Endodermal cell (in vitro differentiated cells): ENCODE measurements around the gene SDC4. TPM values are rescaled to one million over a fixed set of nuclear protein-coding genes. Genes with fewer than 3 reads are reported as not detected.

Experiments
- DNase-seq: peaks from one replicate; pipeline ENCODE4 v3.0.0-alpha.2; 2017
- H3K27ac ChIP-seq: 2 replicates; pipeline ENCODE4 v1.5.1; 2013; ENCODE audit warnings: mild to moderate bottlenecking, low read depth, low read length, moderate library complexity
- H3K27me3 ChIP-seq: 2 replicates; pipeline ENCODE4 v1.6.1; 2013; ENCODE audit warnings: mild to moderate bottlenecking, low read length, moderate library complexity; ENCODE audit not compliant: insufficient read depth, control insufficient read depth, poor library complexity, severe bottlenecking
- H3K36me3 ChIP-seq: 2 replicates; pipeline ENCODE4 v1.7.0; 2013; ENCODE audit warnings: mild to moderate bottlenecking, low read length, moderate library complexity; ENCODE audit not compliant: control insufficient read depth, insufficient read depth
- H3K4me1 ChIP-seq: one replicate; pipeline ENCODE4 v1.7.0; 2013; ENCODE audit warnings: low read length; ENCODE audit not compliant: control insufficient read depth, insufficient read depth
- H3K4me3 ChIP-seq: 2 replicates; pipeline ENCODE4 v1.5.1; 2013; ENCODE audit warnings: mild to moderate bottlenecking, low read length, moderate library complexity
- H3K9ac ChIP-seq: 2 replicates; pipeline ENCODE4 v1.6.1; 2013; ENCODE audit warnings: mild to moderate bottlenecking, low read length, moderate library complexity; ENCODE audit not compliant: poor library complexity, severe bottlenecking; ENCODE audit errors: extremely low read depth
- H3K9me3 ChIP-seq: 2 replicates; pipeline ENCODE4 v1.6.1; 2013; ENCODE audit warnings: mild to moderate bottlenecking, low read length, moderate library complexity; ENCODE audit not compliant: control insufficient read depth
- H3K27ac Mint-ChIP-seq: 2 replicates; pipeline ENCODE4 v1.8.0; 2020; ENCODE audit warnings: mixed read lengths
- H3K27me3 Mint-ChIP-seq: 2 replicates; pipeline ENCODE4 v1.8.0; 2021; ENCODE audit warnings: mild to moderate bottlenecking, mixed read lengths; ENCODE audit not compliant: insufficient read depth
- H3K36me3 Mint-ChIP-seq: 2 replicates; pipeline ENCODE4 v1.8.0; 2020; ENCODE audit warnings: low read depth, mixed read lengths
- H3K4me1 Mint-ChIP-seq: 2 replicates; pipeline ENCODE4 v1.8.0; 2020; ENCODE audit warnings: mixed read lengths
- H3K4me3 Mint-ChIP-seq: 2 replicates; pipeline ENCODE4 v1.8.0; 2020; ENCODE audit warnings: mild to moderate bottlenecking, moderate library complexity, mixed read lengths
- H3K9me3 Mint-ChIP-seq: 2 replicates; pipeline ENCODE4 v1.8.0; 2020; ENCODE audit warnings: mild to moderate bottlenecking, mixed read lengths
- WGBS, 2 experiments: methylation state at CpG; one replicate each; pipeline versions ENCODE4 v1.1.5 to v1.1.7; 2013; ENCODE audit warnings: missing lambda C conversion rate in 2 of 2, mixed read lengths in 1 of 2; ENCODE audit not compliant: insufficient coverage in 1 of 2, insufficient read length in 1 of 2; 5-methylcytosine and 5-hydroxymethylcytosine counted together
- total RNA-seq, 2 donors: library from RNA; stranded (reverse); fragmentation: NEBNext Ultra II Directional in 1 of 2; extraction: Animal tissue kit (Norgen Biotek cat#: 25700) in 1 of 2; gene quantifications; 2 replicates in 1 of 2; 3 replicates in 1 of 2; pipeline ENCODE4 v1.2.1, GENCODE V29; 2021
- TF ChIP-seq, protein P1 (sequence below): fragments of 200-600 bp; sonication (generic); conservative IDR thresholded peaks from 2 replicates; pipeline ENCODE4 v1.5.0; 2021; ENCODE audit warnings: antibody characterized with exemption, mild to moderate bottlenecking

SDC4 gene
- total RNA-seq, 2 donors from 2014 or later, result 78.0 to 118 TPM

- TF ChIP-seq, protein P1, sequence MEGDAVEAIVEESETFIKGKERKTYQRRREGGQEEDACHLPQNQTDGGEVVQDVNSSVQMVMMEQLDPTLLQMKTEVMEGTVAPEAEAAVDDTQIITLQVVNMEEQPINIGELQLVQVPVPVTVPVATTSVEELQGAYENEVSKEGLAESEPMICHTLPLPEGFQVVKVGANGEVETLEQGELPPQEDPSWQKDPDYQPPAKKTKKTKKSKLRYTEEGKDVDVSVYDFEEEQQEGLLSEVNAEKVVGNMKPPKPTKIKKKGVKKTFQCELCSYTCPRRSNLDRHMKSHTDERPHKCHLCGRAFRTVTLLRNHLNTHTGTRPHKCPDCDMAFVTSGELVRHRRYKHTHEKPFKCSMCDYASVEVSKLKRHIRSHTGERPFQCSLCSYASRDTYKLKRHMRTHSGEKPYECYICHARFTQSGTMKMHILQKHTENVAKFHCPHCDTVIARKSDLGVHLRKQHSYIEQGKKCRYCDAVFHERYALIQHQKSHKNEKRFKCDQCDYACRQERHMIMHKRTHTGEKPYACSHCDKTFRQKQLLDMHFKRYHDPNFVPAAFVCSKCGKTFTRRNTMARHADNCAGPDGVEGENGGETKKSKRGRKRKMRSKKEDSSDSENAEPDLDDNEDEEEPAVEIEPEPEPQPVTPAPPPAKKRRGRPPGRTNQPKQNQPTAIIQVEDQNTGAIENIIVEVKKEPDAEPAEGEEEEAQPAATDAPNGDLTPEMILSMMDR, result no peak
- Histone ChIP-seq H3K4me1 (no peaks in the 10 kb centered on the region), H3K27me3 (no peaks in the 10 kb centered on the region), H3K9me3 (no peaks in the 10 kb centered on the region), H3K27ac (no peak overlapping the region), H3K9ac (no peak overlapping the region), H3K4me3 (no peak overlapping the region), H3K36me3 (no peaks in the 10 kb centered on the region)
- Mint-ChIP-seq H3K9me3 (no peaks in the 10 kb centered on the region), H3K27ac (no peak overlapping the region), H3K36me3 (no peaks in the 10 kb centered on the region), H3K4me1 (peaks cover 8% of the 10 kb centered on the region), H3K4me3 (no peak overlapping the region), H3K27me3 (peaks cover 49% of the 10 kb centered on the region)
- 89 to 94% methylated on average over 8 to 16 of the region's 16 CpGs for WGBS, 2 experiments
- DNase-seq, result no peak
These were observed 41.1 kb downstream of the SDC4 start for GRCh38 chr20:45307076-45307640.

GRCh38 chr20:45306431-45306982, 41.7 kb downstream of the SDC4 start, which contains the start of gene RBPJL:
Gene RBPJL, plus strand, starts transcription at chr20:45306840. Its CDS starts 83 bp downstream, at chr20:45306923.
- peak; percentile 87 for DNase-seq
- Histone ChIP-seq H3K36me3 (no peaks in the 10 kb centered on the region), H3K27me3 (no peaks in the 10 kb centered on the region), H3K4me1 (no peaks in the 10 kb centered on the region), H3K9ac (no peak within 1 kb of the TSS), H3K9me3 (no peaks in the 10 kb centered on the region), H3K4me3 (no peak within 1 kb of the TSS), H3K27ac (no peak within 1 kb of the TSS)
- Mint-ChIP-seq H3K36me3 (no peaks in the 10 kb centered on the region), H3K27me3 (peaks cover 43% of the 10 kb centered on the region), H3K4me3 (no peak within 1 kb of the TSS), H3K27ac (no peak within 1 kb of the TSS), H3K9me3 (no peaks in the 10 kb centered on the region), H3K4me1 (peaks cover 15% of the 10 kb centered on the region)
- TF ChIP-seq, protein P1, result peak; percentile 98
- WGBS, 2 experiments, result 62 to 76% methylated on average over 25 to 41 of the region's 41 CpGs

DNA sequence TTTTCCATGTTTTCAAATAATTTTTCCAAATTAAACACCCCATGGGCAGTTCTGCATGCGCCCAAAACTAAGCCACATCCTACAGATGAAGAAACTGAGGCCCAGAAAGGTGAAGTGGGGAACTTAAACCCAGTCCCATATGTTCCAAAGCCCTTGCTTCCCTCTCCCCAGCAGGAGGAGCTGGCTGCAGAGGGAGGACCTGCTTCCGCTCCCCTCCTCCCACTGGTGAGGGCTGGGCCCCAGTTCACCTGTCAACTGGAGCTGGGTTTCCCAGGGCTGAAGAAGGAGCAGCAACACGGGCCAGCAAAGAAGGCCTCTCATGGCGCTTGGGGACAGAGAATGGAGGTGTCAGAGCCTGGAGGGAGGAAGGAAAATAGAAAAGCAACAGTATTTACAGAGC, 43.0 kb downstream of the SDC4 start:
- no peak for DNase-seq
- no peak overlapping the region for H3K9ac ChIP-seq
- Mint-ChIP-seq H3K4me3 (no peak overlapping the region), H3K27me3 (peaks cover 32% of the 10 kb centered on the region), H3K4me1 (peaks cover 16% of the 10 kb centered on the region), H3K9me3 (no peaks in the 10 kb centered on the region), H3K27ac (no peak overlapping the region), H3K36me3 (no peaks in the 10 kb centered on the region)
- H3K27ac ChIP-seq, result no peak overlapping the region
- no peak overlapping the region for H3K4me3 ChIP-seq
- H3K4me1 ChIP-seq, result peaks cover 4% of the 10 kb centered on the region
- no peaks in the 10 kb centered on the region for H3K36me3 ChIP-seq
- H3K9me3 ChIP-seq, result no peaks in the 10 kb centered on the region
- TF ChIP-seq, protein P1, result peak; percentile 52
- 70 to 83% methylated on average over 2 to 4 of the region's 4 CpGs for WGBS, 2 experiments
- H3K27me3 ChIP-seq, result no peaks in the 10 kb centered on the region
